Tibial artery (tissue), 4 donors: ENCODE results near the gene IRX4.
"Not testable (repeated sequence)": the region's sequence is repeated elsewhere in the genome, so short reads cannot be mapped to it uniquely, and the experiment has no call there.

Source experiments
- DNase-seq, 2 donors: peaks; one replicate each; pipeline ENCODE4 v3.0.0-alpha.2; 2019
- H3K27ac ChIP-seq, 2 donors: fragments of 200-600 bp; sonication (generic) in 1 of 2; 1 replicate in 1 of 2; 2 replicates in 1 of 2; pipeline ENCODE4 v1.5.1; 2018 to 2019; ENCODE audit warnings: mild to moderate bottlenecking in 1 of 2
- H3K27me3 ChIP-seq, 2 donors: fragments of 200-600 bp; sonication (generic) in 1 of 2; one replicate each; pipeline versions ENCODE4 v1.5.1 to v1.6.0; 2016 to 2019
- H3K36me3 ChIP-seq, 3 donors: fragments of 200-600 bp; sonication (generic) in 2 of 3; one replicate each; pipeline ENCODE4 v1.5.1; 2016 to 2019; ENCODE audit warnings: mild to moderate bottlenecking in 2 of 3
- H3K4me1 ChIP-seq, 4 donors: fragments of 200-600 bp; sonication (generic) in 2 of 4; 1 replicate in 3 of 4; 2 replicates in 1 of 4; pipeline ENCODE4 v1.5.1; 2016 to 2019
- H3K4me3 ChIP-seq, 2 donors: fragments of 200-600 bp; sonication (generic) in 1 of 2; 1 replicate in 1 of 2; 2 replicates in 1 of 2; pipeline ENCODE4 v1.5.1; 2018 to 2019; ENCODE audit warnings: mild to moderate bottlenecking in 2 of 2
- H3K9me3 ChIP-seq, 3 donors: fragments of 200-600 bp; sonication (generic) in 1 of 3; one replicate each; pipeline ENCODE4 v1.5.1; 2016 to 2019
- CTCF ChIP-seq, 2 experiments: fragments of 200-600 bp in 1 of 2; fragments of 450-650 bp in 1 of 2; IDR thresholded peaks; one replicate each; pipeline ENCODE4 v1.5.1; 2017 to 2019; ENCODE audit warnings: antibody characterized with exemption in 2 of 2, mild to moderate bottlenecking in 1 of 2, moderate library complexity in 1 of 2
- intact Hi-C: fragments of 100-400 bp; cut with DNase I; formaldehyde crosslinking; loops from one replicate; pipeline ENCODE4 v1.15.0; 2023; ENCODE audit warnings: low total_unique reads

Gene IRX4

GRCh38 chr5:1847056-1847455 lies 35.7 kb downstream of the IRX4 start:
- Histone ChIP-seq H3K4me3 (no peak overlapping the region), H3K27ac (no peak overlapping the region), H3K36me3 (no peaks in the 10 kb centered on the region), H3K4me1 (peaks cover 0 to 7% (median 0%) of the 10 kb centered on the region in 4 donors), H3K9me3 (no peaks in the 10 kb centered on the region), H3K27me3 (peaks cover 0 to 53% of the 10 kb centered on the region in 2 donors)
- no peak for TF ChIP-seq CTCF (IDR thresholded peaks at IDR 0.05)
- DNase-seq = no peak
- intact Hi-C loops = no loop called here

- peaks cover 0 to 7% (median 0%) of the 10 kb centered on the region in 4 donors for H3K4me1 ChIP-seq
- H3K4me3 ChIP-seq = no peak overlapping the region
- no peak for DNase-seq
- H3K36me3 ChIP-seq = no peaks in the 10 kb centered on the region
- intact Hi-C loops = no loop called here
- H3K27ac ChIP-seq = no peak overlapping the region
- no peaks in the 10 kb centered on the region for H3K9me3 ChIP-seq
- peaks cover 0 to 51% of the 10 kb centered on the region in 2 donors for H3K27me3 ChIP-seq
- TF ChIP-seq CTCF (IDR thresholded peaks at IDR 0.05) = no peak
Measured at GRCh38 chr5:1846583-1846982, 36.1 kb downstream of the IRX4 start.

- peaks cover 0 to 51% of the 10 kb centered on the region in 2 donors for H3K27me3 ChIP-seq
- H3K27ac ChIP-seq = no peak overlapping the region
- no peak for TF ChIP-seq CTCF (IDR thresholded peaks at IDR 0.05)
- no peaks in the 10 kb centered on the region for H3K9me3 ChIP-seq
- no peaks in the 10 kb centered on the region for H3K4me1 ChIP-seq
- intact Hi-C loops = no loop called here
- DNase-seq = no peak
- H3K36me3 ChIP-seq = no peaks in the 10 kb centered on the region
- no peak overlapping the region for H3K4me3 ChIP-seq
Measured at GRCh38 chr5:1845696-1846095, 37.0 kb downstream of the IRX4 start.

- peaks cover 0 to 51% of the 10 kb centered on the region in 2 donors for H3K27me3 ChIP-seq
- H3K27ac ChIP-seq = no peak overlapping the region
- no peak overlapping the region for H3K4me3 ChIP-seq
- intact Hi-C loops = no loop called here
- no peak for DNase-seq
- H3K9me3 ChIP-seq = no peaks in the 10 kb centered on the region
- no peaks in the 10 kb centered on the region for H3K4me1 ChIP-seq
- H3K36me3 ChIP-seq = no peaks in the 10 kb centered on the region
- no peak for TF ChIP-seq CTCF (IDR thresholded peaks at IDR 0.05)
Measured at GRCh38 chr5:1844708-1845436, 37.9 kb downstream of the IRX4 start.

GRCh38 chr5:1843761-1844160 lies 39.0 kb downstream of the IRX4 start:
- H3K9me3 ChIP-seq, DNase-seq, H3K36me3 ChIP-seq, H3K4me3 ChIP-seq, H3K27ac ChIP-seq, H3K4me1 ChIP-seq, intact Hi-C loops: not testable (repeated sequence)
- peaks cover 0 to 42% of the 10 kb centered on the region in 2 donors for H3K27me3 ChIP-seq

GRCh38 chr5:1842004-1842819 lies 40.5 kb downstream of the IRX4 start:
- Histone ChIP-seq H3K4me1 (no peaks in the 10 kb centered on the region), H3K27ac (no peak overlapping the region), H3K4me3 (no peak overlapping the region), H3K9me3 (no peaks in the 10 kb centered on the region), H3K36me3 (no peaks in the 10 kb centered on the region), H3K27me3 (peaks cover 0 to 38% of the 10 kb centered on the region in 2 donors)
- no peak for DNase-seq
- intact Hi-C loops = no loop called here
- TF ChIP-seq CTCF (IDR thresholded peaks at IDR 0.05) = no peak
